Thyroid gland (tissue), 4 donors: Measurements from ENCODE around the gene ARID3A. TPM values are rescaled to one million over a fixed set of nuclear protein-coding genes. Genes with fewer than 3 reads are reported as not detected.

Source experiments
- DNase-seq, 2 donors: peaks; one replicate each; pipeline ENCODE4 v3.0.0-alpha.2; 2019
- H3K27ac ChIP-seq, 3 donors: fragments of 200-600 bp; sonication (generic); 1 replicate in 2 of 3; 2 replicates in 1 of 3; pipeline ENCODE4 v1.5.1; 2016 to 2019; ENCODE audit warnings: mild to moderate bottlenecking in 1 of 3, moderate library complexity in 1 of 3
- H3K27me3 ChIP-seq: fragments of 200-600 bp; sonication (generic); one replicate; pipeline ENCODE4 v1.5.1; 2019
- H3K36me3 ChIP-seq, 2 donors: fragments of 200-600 bp; sonication (generic); one replicate each; pipeline ENCODE4 v1.5.1; 2016 to 2019
- H3K4me1 ChIP-seq, 2 donors: fragments of 200-600 bp; sonication (generic); one replicate each; pipeline ENCODE4 v1.5.1; 2017 to 2019
- H3K4me3 ChIP-seq, 3 donors: fragments of 200-600 bp; sonication (generic); replicated peaks in 1 of 3; 1 replicate in 2 of 3; 2 replicates in 1 of 3; pipeline ENCODE4 v1.5.1; 2016; ENCODE audit warnings: mild to moderate bottlenecking in 1 of 3
- H3K9me3 ChIP-seq: fragments of 200-600 bp; sonication (generic); one replicate; pipeline ENCODE4 v1.5.1; 2017
- POLR2A ChIP-seq, 2 donors: fragments of 450-650 bp; IDR thresholded peaks; one replicate each; pipeline ENCODE4 v1.6.1; 2017; ENCODE audit warnings: antibody characterized with exemption in 2 of 2, mild to moderate bottlenecking in 2 of 2, moderate library complexity in 1 of 2
- WGBS, 2 donors: methylation state at CpG; one replicate each; pipeline ENCODE4 v1.1.5; 2017; 5-methylcytosine and 5-hydroxymethylcytosine counted together
- intact Hi-C: fragments of 100-400 bp; cut with DNase I; formaldehyde crosslinking; loops from one replicate; pipeline ENCODE4 v1.15.1; 2023
- total RNA-seq, 4 donors: library from RNA; depleted of rRNA; stranded (reverse); fragments of >200 nt; gene quantifications; one replicate each; pipeline ENCODE4 v1.2.3, GENCODE V29; 2016
- TF ChIP-seq, protein P1 (sequence below), 6 experiments: fragments of 200-600 bp in 3 of 6; fragments of 450-650 bp in 3 of 6; sonication (generic) in 3 of 6; IDR thresholded peaks; one replicate each; pipeline ENCODE4 v1.5.1; 2016 to 2019; ENCODE audit warnings: antibody characterized with exemption in 6 of 6, mild to moderate bottlenecking in 2 of 6, inconsistent platforms in 1 of 6, moderate library complexity in 1 of 6

The ARID3A gene
- total RNA-seq, 4 donors from 2014 or later = 2.6 to 7.7 (median 3.9) TPM

DNA sequence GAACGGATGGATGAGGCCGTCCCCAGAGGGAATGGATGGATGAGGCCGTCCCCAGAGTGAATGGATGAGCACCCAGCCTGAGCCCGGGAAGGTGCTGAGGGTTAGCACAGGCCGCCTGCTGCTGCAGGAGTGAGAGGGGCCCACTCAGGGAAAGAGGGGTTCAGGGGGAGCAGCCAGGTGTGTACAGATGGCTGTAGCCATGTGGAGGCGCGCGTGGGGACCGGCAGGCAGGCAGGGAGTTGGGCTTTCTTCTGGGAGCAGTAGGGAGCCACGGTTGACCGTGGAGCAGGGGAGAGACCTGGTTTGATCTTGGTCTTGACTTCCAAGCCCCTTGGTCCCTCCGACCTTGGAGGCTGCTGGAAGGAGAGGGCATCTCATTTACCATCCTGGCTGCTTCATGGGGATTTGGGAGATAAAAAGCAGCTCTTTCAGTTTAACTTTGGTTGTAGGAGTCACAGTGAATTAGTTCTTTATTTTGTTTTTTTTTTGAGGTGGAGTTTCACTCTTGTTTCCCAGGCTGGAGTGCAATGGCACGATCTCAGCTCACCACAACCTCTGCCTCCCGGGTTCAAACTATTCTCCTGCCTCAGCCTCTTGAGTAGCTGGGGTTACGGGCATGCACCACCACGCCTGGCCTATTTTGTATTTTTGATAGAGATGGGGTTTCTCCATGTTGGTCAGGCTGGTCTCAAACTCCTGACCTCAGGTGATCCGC, 24.7 kb downstream of the ARID3A start:
- Histone ChIP-seq H3K36me3 (no peaks in the 10 kb centered on the region), H3K4me3 (no peak overlapping the region), H3K27ac (no peak overlapping the region), H3K4me1 (peaks cover 11% of the 10 kb centered on the region in 2 donors), H3K9me3 (no peaks in the 10 kb centered on the region), H3K27me3 (no peaks in the 10 kb centered on the region)
- intact Hi-C loops = no loop called here
- no peak for TF ChIP-seq POLR2A (IDR thresholded peaks at IDR 0.05)
- TF ChIP-seq, protein P1, sequence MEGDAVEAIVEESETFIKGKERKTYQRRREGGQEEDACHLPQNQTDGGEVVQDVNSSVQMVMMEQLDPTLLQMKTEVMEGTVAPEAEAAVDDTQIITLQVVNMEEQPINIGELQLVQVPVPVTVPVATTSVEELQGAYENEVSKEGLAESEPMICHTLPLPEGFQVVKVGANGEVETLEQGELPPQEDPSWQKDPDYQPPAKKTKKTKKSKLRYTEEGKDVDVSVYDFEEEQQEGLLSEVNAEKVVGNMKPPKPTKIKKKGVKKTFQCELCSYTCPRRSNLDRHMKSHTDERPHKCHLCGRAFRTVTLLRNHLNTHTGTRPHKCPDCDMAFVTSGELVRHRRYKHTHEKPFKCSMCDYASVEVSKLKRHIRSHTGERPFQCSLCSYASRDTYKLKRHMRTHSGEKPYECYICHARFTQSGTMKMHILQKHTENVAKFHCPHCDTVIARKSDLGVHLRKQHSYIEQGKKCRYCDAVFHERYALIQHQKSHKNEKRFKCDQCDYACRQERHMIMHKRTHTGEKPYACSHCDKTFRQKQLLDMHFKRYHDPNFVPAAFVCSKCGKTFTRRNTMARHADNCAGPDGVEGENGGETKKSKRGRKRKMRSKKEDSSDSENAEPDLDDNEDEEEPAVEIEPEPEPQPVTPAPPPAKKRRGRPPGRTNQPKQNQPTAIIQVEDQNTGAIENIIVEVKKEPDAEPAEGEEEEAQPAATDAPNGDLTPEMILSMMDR (IDR thresholded peaks at IDR 0.05) = no peak
- WGBS, 2 donors = 81 to 85% methylated on average over 14 to 17 of the region's 17 CpGs
- DNase-seq = no peak

DNA sequence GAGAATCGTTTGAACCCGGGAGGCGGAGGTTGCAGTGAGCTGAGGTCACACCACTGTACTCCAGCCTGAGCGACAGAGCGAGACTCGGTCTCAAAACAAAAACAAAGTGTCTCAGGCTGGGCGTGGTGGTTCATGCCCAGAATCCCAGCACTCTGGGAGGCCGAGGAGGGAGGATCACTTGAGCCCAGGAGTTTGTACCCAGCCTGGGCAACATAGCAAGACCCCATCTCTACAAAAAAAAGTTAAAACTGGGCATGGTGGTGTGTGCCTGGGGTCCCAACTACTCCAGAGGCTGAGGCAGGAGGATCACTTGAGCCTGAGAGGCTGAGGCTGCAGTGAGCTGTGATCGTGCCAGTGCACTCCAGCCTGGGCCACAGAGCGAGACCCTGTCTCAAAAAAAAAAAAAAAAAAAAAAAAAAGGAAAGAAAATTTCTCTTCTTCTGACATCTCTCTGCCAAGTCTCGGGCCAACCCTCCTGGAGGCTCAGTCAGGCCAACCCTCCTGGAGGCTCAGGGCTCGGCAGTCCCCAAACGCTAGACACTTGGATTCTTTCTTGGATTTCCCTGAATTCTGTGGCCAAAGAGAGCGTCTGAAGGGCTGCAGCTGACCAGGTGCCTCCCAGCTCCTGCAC, 26.3 kb downstream of the ARID3A start:
- no peaks in the 10 kb centered on the region for H3K27me3 ChIP-seq
- intact Hi-C loops = no loop called here
- no peaks in the 10 kb centered on the region for H3K9me3 ChIP-seq
- 74 to 78% methylated on average over 14 of the region's 14 CpGs for WGBS, 2 donors
- H3K4me3 ChIP-seq = no peak overlapping the region
- DNase-seq = no peak
- no peaks in the 10 kb centered on the region for H3K36me3 ChIP-seq
- peaks cover 11% of the 10 kb centered on the region in 2 donors for H3K4me1 ChIP-seq
- TF ChIP-seq POLR2A (IDR thresholded peaks at IDR 0.05) = no peak
- TF ChIP-seq, protein P1 (IDR thresholded peaks at IDR 0.05) = no peak
- no peak overlapping the region for H3K27ac ChIP-seq

DNA sequence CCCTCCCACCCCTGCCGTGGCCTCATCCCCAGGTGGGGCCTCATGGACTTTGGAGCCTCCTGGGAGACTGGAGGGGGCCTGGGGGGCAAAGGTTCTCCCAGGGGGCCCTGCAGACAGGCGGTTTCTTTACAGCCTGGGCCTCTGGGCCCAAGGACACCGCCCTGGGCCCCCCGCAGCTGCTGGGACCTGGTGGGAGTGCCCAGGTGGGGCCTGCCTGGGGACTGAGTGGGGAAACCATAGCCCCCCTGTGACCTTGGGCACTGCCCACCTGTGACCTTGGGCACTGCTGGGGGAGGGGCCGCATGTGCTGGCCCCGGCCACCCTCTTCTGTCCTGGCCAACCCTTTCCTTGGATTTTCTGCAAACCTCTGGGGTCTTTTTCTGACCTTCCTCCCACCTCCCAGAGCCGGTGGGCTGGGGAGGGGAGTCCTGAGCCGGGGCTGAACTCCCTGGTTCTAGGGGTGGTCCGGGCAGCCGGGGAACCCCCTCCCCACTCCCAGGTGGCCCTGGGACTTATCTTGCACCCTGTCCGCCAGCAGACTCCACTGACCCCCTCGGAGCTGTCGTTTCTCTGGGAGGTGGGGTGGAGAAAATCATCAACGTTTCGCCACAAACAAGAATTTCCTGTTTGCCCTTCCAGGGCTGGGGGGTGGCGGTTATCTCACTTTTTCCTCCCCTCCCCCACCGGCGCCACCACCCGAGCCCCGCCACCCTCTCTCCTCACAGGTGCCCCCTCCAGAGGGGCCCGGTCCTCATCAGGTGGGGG, 27.0 kb downstream of the ARID3A start:
- DNase-seq = peak in 1 of 2 donors; percentile 13
- WGBS, 2 donors = 19 to 22% methylated on average over 14 to 16 of the region's 21 CpGs
- TF ChIP-seq POLR2A (IDR thresholded peaks at IDR 0.05) = no peak
- H3K4me3 ChIP-seq = no peak overlapping the region
- H3K36me3 ChIP-seq = no peaks in the 10 kb centered on the region
- no peaks in the 10 kb centered on the region for H3K27me3 ChIP-seq
- peaks cover 11% of the 10 kb centered on the region in 2 donors for H3K4me1 ChIP-seq
- H3K9me3 ChIP-seq = no peaks in the 10 kb centered on the region
- intact Hi-C loops = no loop called here
- H3K27ac ChIP-seq = no peak overlapping the region

DNA sequence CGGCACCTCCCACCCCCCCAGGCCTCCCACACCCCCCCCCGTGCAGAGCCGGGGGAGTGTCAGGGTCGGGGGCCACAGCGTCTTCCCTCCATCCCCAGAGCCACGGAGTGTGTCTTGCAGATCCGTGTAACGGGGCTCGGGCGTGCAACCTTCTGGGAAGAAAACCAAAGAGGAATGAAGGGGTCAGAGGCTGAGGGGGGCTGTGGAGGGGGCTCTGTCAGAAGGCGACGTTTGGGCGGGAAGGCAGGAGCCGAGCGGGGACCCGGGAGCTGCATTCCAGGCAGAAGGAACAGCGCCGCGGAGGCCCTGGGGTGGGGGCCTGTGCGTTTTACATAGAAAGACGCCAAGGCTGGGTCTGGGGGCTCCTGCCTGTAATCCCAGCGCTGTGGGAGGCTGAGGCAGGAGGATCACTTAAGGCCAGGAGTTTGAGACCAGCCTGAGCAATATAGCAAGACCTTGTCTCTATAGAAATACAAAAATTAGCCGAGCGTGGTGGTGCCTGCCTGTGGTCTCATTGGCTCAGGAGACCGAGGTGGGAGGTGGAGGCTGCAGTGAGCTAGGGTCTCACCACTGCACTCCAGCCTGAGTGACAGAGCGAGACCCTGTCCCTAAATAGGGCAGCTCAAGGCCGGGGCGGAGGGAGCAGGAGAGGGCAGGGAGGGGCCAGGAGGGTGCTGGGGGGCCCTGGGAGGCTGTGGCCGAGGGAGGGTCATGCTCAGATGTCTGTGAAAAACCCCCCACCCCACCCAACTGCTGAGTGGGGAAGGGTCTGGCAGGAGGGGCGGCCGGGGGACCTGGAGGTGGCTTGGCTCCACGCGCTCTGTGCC, 27.8 kb downstream of the ARID3A start:
- Histone ChIP-seq H3K4me1 (peaks cover 11% of the 10 kb centered on the region in 2 donors), H3K36me3 (no peaks in the 10 kb centered on the region), H3K27me3 (no peaks in the 10 kb centered on the region), H3K27ac (no peak overlapping the region), H3K9me3 (no peaks in the 10 kb centered on the region), H3K4me3 (no peak overlapping the region)
- intact Hi-C loops = no loop called here
- no peak for TF ChIP-seq POLR2A (IDR thresholded peaks at IDR 0.05)
- TF ChIP-seq, protein P1 (IDR thresholded peaks at IDR 0.05) = no peak
- WGBS, 2 donors = 55 to 59% methylated on average over 31 to 32 of the region's 33 CpGs
- no peak for DNase-seq

DNA sequence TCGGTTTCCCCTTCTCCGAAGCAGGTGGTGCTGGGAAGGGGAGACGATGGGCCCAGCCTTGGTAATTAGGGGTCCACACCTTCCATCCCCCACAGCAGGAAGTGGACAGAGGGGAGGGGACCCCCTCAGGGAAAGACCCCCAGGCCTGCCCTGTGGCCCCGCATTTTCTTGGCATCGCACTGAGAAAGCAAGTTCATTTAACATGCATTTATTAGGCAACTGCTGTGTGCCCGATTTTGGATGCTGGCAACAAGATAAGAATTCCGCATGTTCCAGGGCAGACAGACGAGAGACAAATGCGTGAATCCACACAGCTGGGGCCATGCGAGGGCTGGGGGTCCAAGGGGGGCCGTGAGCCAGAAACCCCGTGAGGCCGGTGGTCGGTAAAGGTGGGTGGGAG, 28.4 kb downstream of the ARID3A start:
- Histone ChIP-seq H3K36me3 (no peaks in the 10 kb centered on the region), H3K4me3 (no peak overlapping the region), H3K27ac (no peak overlapping the region), H3K4me1 (peaks cover 11% of the 10 kb centered on the region in 2 donors), H3K9me3 (no peaks in the 10 kb centered on the region), H3K27me3 (no peaks in the 10 kb centered on the region)
- no peak for DNase-seq
- intact Hi-C loops = no loop called here
- TF ChIP-seq, protein P1 (IDR thresholded peaks at IDR 0.05) = no peak
- 81 to 84% methylated on average over 14 of the region's 14 CpGs for WGBS, 2 donors
